GM12875 (cell line): ENCODE data around the gene PDRG1.
"Not testable (repeated sequence)": the region's sequence is repeated elsewhere in the genome, so short reads cannot be mapped to it uniquely, and the experiment has no call there.

Experiments
- H3K4me3 ChIP-seq: one replicate; pipeline ENCODE4 v1.5.1; 2011; ENCODE audit warnings: low read depth, low read length, control low read depth
- TF ChIP-seq, protein P1 (sequence below): IDR thresholded peaks from 2 replicates; pipeline ENCODE4 v1.5.1; 2011; ENCODE audit warnings: low read depth, mild to moderate bottlenecking, control low read depth, inconsistent platforms, low read length, moderate library complexity, borderline replicate concordance; ENCODE audit not compliant: insufficient read depth

Gene PDRG1

DNA sequence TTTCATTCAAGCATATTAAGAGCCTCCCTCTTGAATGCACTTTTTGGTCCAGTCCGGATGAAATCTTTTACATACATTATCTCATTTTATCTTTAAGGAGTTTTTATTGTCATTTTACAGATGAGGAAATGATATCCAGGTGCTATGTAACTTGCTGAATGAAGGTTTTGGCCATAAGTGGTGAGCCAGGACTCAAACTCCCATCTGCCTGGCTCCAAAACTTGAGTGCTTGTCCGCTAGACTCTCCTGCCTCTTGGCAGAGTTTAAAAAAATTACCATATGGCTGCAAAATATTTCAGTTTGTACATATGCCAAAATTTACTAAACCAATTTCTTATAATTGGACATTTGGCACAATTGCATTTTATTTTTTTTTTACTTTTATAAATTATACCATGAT is 12.2 kb downstream of the PDRG1 start:
- no peak overlapping the region for H3K4me3 ChIP-seq
- TF ChIP-seq, protein P1, sequence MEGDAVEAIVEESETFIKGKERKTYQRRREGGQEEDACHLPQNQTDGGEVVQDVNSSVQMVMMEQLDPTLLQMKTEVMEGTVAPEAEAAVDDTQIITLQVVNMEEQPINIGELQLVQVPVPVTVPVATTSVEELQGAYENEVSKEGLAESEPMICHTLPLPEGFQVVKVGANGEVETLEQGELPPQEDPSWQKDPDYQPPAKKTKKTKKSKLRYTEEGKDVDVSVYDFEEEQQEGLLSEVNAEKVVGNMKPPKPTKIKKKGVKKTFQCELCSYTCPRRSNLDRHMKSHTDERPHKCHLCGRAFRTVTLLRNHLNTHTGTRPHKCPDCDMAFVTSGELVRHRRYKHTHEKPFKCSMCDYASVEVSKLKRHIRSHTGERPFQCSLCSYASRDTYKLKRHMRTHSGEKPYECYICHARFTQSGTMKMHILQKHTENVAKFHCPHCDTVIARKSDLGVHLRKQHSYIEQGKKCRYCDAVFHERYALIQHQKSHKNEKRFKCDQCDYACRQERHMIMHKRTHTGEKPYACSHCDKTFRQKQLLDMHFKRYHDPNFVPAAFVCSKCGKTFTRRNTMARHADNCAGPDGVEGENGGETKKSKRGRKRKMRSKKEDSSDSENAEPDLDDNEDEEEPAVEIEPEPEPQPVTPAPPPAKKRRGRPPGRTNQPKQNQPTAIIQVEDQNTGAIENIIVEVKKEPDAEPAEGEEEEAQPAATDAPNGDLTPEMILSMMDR: no peak

DNA sequence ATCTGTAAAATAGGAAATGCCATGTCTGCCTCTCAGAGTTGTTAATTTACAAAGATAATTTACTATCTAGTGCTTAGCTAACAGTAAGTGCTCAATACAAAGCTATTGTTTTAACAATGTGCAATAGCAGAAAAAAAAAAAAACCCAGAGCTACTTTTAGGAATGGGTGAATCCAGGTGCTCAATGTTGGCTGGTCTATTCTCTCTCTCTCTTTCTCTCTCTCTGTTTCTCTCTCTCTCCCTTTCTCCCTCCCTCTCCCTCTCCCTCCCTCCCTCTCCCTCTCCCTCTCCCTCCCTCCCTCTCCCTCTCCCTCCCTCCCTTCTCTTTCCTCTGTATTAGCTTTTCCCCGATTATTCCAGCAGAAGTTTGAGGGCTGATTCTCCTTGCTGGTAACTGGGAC is 14.0 kb downstream of the PDRG1 start:
- TF ChIP-seq, protein P1: no peak
- no peak overlapping the region for H3K4me3 ChIP-seq

DNA sequence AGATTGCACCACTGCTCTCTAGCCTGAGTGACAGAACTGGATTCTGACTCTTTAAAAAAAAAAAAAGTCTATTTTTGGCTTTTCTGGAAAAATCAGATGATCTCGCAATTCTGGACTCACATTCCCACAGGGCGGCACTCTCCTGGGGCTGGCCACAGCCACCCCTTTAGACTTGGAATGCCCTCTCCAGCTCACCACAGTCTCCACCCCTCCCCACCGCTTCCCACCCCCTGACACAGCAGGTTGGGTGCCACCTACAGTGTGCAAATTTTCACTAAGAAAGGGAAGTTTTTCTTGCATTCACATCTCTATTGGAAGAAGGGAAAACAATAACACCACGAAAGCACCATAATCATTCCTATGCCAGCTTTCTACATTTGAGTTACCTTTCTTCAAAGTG is 15.4 kb downstream of the PDRG1 start:
- TF ChIP-seq, protein P1: no peak
- H3K4me3 ChIP-seq: no peak overlapping the region

DNA sequence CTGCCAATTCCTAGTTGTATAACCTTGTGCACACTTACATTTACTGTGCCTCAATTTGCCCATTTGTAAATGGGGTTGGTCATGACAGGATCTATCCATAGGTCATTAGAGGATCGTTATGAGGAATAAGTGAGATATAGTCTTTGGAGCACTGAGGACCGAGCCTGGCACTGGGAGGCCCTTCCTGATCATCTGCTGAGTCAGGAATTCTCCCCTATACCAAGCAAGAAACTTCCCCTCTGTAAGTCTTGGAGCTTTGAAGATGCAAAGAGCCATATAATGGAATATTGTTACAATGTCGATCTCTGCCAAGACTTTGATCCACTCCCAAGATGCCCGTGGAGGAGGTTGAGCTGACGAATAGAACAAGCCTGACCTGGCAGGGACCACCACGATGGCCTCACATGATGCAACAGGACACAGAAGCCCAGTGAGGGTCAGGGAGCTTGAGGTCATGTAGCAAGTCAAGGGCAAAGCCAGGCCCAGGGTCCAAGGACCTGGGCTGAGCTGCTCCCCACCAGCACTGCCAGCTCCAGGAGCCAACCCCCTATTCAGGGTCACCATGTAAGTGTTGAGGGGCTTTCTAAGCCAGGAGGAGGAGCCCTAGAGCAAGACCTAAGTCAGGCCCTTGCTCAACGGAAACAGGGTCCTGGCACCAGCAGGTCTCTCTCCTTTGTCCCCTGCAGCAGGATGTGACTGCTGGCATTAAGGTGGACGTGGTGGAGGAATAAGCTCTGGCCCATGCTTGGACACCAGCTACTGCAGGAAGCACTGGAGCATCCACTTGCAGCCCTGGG is 16.7 kb downstream of the PDRG1 start:
- H3K4me3 ChIP-seq: no peak overlapping the region
- TF ChIP-seq, protein P1: no peak

DNA sequence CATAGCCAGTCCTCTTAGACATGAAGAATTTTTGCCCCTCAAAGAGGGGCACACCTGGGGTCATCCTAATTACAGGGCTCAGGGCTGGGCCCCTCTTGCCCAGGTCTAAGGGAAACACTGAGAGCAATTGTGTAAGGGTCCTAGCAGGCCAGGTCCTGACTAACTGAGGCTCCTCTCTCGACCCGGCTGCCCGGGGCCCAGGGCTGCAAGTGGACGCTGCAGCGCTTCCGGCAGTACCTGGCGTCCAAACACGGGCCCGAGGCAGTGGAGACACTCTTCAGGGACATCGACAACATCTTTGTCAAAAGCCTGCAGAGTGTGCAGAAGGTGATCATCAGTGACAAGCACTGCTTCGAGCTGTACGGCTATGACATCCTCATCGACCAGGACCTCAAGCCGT is 17.4 kb downstream of the PDRG1 start:
- H3K4me3 ChIP-seq: no peak overlapping the region
- TF ChIP-seq, protein P1: no peak

DNA sequence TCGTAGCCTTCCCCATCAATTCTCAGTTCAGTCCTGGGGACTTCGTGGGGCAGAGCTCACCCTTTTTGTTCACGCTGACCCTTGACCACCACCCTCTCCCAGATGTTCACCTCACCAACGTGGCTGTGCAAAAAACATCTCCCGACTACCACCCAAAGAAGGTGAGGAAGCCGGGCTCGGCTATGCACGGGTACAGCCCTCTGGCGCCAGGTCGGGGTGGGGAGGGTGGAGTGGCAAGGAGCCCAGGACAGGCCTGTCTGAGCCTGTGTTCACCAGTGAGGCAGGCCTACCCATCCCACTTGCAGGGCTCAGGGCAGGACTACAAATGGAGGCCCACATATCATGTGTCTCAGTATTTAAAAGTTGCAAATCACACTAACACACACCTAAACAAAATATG is 18.1 kb downstream of the PDRG1 start:
- TF ChIP-seq, protein P1: no peak
- H3K4me3 ChIP-seq: no peak overlapping the region

DNA sequence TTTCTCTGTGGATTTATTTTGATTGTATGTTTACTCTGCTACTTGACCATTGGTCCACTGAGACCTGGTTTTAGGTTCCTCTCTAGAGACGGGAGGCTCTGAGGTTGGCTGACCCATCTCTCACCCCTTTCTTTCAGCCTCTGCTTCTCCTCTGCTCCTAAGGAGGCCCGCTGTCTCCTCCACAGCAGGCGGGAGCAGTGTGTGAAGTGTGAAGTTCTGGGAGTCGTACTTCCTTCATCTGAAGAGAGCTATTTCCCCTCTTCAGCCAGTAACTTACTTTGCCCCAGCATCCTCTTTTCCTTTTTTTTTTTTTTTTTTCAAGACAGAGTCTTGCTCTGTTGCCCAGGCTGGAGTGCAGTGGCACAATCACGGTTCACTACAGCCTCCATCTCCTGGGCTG is 21.1 kb downstream of the PDRG1 start:
- no peak overlapping the region for H3K4me3 ChIP-seq
- TF ChIP-seq, protein P1: no peak

DNA sequence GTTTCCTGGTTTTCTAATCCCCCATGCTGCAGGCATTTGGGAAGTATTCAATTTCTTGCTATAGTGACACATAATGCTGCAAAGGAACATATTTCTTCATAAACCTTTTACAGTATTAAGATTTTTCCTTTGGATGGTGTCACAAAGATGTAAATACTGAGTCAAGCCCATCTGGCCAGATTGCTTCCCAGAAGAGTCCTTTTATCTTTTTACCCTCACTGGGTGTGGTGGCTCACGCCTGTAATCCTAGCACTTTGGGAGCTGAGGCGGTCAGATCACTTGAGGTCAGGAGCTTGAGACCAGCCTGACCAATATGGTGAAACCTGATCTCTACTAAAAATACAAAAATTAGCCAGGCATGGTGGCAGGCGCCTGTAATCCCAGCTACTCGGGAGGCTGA is 22.2 kb downstream of the PDRG1 start:
- not testable (repeated sequence) for H3K4me3 ChIP-seq
